WERI-Rb-1 (cell line): ENCODE measurements around the gene KRI1.

Experiments
- DNase-seq: peaks from one replicate; pipeline ENCODE4 v3.0.0-alpha.2; 2020
- H3K27ac ChIP-seq: fragments of 250-450 bp; sonication (Bioruptor Pico); 2 replicates; pipeline ENCODE4 v1.5.1; 2020; ENCODE audit warnings: mild to moderate bottlenecking, moderate library complexity
- H3K27me3 ChIP-seq: fragments of 250-450 bp; sonication (Bioruptor Pico); 2 replicates; pipeline ENCODE4 v1.5.1; 2021; ENCODE audit warnings: mild to moderate bottlenecking, low read depth, moderate library complexity; ENCODE audit not compliant: insufficient read depth, severe bottlenecking
- H3K36me3 ChIP-seq: fragments of 250-450 bp; sonication (Bioruptor Pico); 2 replicates; pipeline ENCODE4 v1.5.1; 2020; ENCODE audit warnings: mild to moderate bottlenecking, moderate library complexity
- H3K4me3 ChIP-seq: 2 replicates; pipeline ENCODE4 v1.5.1; 2011; ENCODE audit warnings: low read depth, mild to moderate bottlenecking, control low read depth, low read length
- H3K9me3 ChIP-seq: fragments of 250-450 bp; sonication (Bioruptor Pico); 2 replicates; pipeline ENCODE4 v1.5.1; 2021; ENCODE audit warnings: mild to moderate bottlenecking, moderate library complexity; ENCODE audit not compliant: severe bottlenecking
- CTCF ChIP-seq: IDR thresholded peaks from 2 replicates; pipeline ENCODE4 v1.5.1; 2011; ENCODE audit warnings: low read depth, mild to moderate bottlenecking, control low read depth, inconsistent platforms, low read length

Gene KRI1

GRCh38 chr19:10593148-10593547, 27.3 kb upstream of the KRI1 start:
- no peak for TF ChIP-seq CTCF
- H3K9me3 ChIP-seq, result no peaks in the 10 kb centered on the region
- no peaks in the 10 kb centered on the region for H3K27me3 ChIP-seq
- no peak overlapping the region for H3K4me3 ChIP-seq
- no peak overlapping the region for H3K27ac ChIP-seq
- no peaks in the 10 kb centered on the region for H3K36me3 ChIP-seq
- no peak for DNase-seq

DNA sequence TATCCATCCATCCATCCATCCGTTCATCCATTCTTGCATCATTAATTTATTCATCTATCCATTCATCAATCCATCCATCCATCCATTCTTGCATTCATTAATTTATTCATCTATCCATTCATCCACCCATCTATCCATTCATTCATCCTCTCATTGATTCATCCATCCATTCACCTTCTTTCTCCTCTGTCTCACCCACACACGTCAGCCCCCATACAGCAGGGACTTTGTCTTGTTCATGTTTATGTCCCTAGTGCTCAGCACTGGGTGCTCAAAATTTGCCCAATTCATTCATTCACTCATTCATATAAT, 22.0 kb upstream of the KRI1 start:
- Histone ChIP-seq H3K9me3 (no peaks in the 10 kb centered on the region), H3K27ac (no peak overlapping the region), H3K36me3 (no peaks in the 10 kb centered on the region), H3K27me3 (no peaks in the 10 kb centered on the region), H3K4me3 (no peak overlapping the region)
- DNase-seq, result no peak
- TF ChIP-seq CTCF, result no peak

GRCh38 chr19:10587022-10587838, 21.4 kb upstream of the KRI1 start, which contains the start of gene AP1M2:
AP1M2 (minus strand) TSS chr19:10587312; CDS start chr19:10587231, 81 bp downstream.
- DNase-seq, result no peak
- Histone ChIP-seq H3K27me3 (no peaks in the 10 kb centered on the region), H3K9me3 (no peaks in the 10 kb centered on the region), H3K27ac (no peak within 1 kb of the TSS), H3K36me3 (no peaks in the 10 kb centered on the region), H3K4me3 (no peak within 1 kb of the TSS)
- TF ChIP-seq CTCF, result no peak

- Histone ChIP-seq H3K9me3 (no peaks in the 10 kb centered on the region), H3K27ac (no peak overlapping the region), H3K4me3 (no peak overlapping the region), H3K27me3 (no peaks in the 10 kb centered on the region), H3K36me3 (no peaks in the 10 kb centered on the region)
- no peak for TF ChIP-seq CTCF
- no peak for DNase-seq
These were observed 20.6 kb upstream of the KRI1 start for GRCh38 chr19:10586396-10586795.

GRCh38 chr19:10583036-10583776, 17.4 kb upstream of the KRI1 start:
- no peaks in the 10 kb centered on the region for H3K27me3 ChIP-seq
- no peaks in the 10 kb centered on the region for H3K36me3 ChIP-seq
- H3K27ac ChIP-seq, result no peak overlapping the region
- no peak overlapping the region for H3K4me3 ChIP-seq
- no peaks in the 10 kb centered on the region for H3K9me3 ChIP-seq
- no peak for DNase-seq
- no peak for TF ChIP-seq CTCF
